Measurements from ENCODE around the gene EMC8.
A peak's percentile ranks its signal among the peaks of the same experiment; 100 is the strongest.
"Not testable (repeated sequence)": the region's sequence is repeated elsewhere in the genome, so short reads cannot be mapped to it uniquely, and the experiment has no call there.

Gene EMC8

DNA sequence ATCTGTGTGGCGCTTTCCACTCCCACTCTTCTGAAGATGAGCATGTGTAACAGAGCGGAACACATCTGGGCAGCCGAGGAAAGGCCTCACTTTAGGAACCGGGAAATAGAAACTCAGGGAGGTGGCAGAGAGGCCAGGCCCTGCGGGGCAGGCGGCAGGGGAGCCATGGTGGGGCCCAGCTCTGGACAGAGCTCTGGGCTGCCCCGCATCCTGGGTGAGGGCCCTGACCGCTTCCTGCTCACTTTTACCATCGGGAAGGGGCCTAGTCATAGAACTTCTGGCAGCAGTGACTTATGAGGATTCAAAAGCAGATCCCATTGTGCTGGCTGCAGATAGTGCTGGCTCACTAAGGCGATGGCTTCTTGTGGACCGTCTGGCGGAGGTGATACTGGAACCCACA is 22.8 kb upstream of the EMC8 start:
- H3K4me1 ChIP-seq (ENCODE audit: insufficient read depth, low read length) = no peaks in the 10 kb centered on the region
- no peak overlapping the region for H3K4me3 ChIP-seq (ENCODE audit: low read length)
- no peaks in the 10 kb centered on the region for H3K9me3 ChIP-seq (ENCODE audit: insufficient read depth, low read depth, low read length)
- H3K27ac ChIP-seq (ENCODE audit: low read length) = no peak overlapping the region
- no peak overlapping the region for H3K9ac ChIP-seq (ENCODE audit: low read depth, low read length)
- no peaks in the 10 kb centered on the region for H3K36me3 ChIP-seq (ENCODE audit: insufficient read depth, low read depth, low read length)
- H3K27me3 ChIP-seq (ENCODE audit: insufficient read depth, low read length) = peaks cover 21% of the 10 kb centered on the region

- no peaks in the 10 kb centered on the region for H3K36me3 ChIP-seq (ENCODE audit: insufficient read depth, low read depth, low read length)
- H3K9ac ChIP-seq (ENCODE audit: low read depth, low read length) = no peak overlapping the region
- H3K4me3 ChIP-seq (ENCODE audit: low read length) = no peak overlapping the region
- peaks cover 21% of the 10 kb centered on the region for H3K27me3 ChIP-seq (ENCODE audit: insufficient read depth, low read length)
- H3K4me1 ChIP-seq (ENCODE audit: insufficient read depth, low read length) = no peaks in the 10 kb centered on the region
- H3K27ac ChIP-seq (ENCODE audit: low read length) = no peak overlapping the region
- no peaks in the 10 kb centered on the region for H3K9me3 ChIP-seq (ENCODE audit: insufficient read depth, low read depth, low read length)
Measured at GRCh38 chr16:85821390-85822135, 22.2 kb upstream of the EMC8 start.

DNA sequence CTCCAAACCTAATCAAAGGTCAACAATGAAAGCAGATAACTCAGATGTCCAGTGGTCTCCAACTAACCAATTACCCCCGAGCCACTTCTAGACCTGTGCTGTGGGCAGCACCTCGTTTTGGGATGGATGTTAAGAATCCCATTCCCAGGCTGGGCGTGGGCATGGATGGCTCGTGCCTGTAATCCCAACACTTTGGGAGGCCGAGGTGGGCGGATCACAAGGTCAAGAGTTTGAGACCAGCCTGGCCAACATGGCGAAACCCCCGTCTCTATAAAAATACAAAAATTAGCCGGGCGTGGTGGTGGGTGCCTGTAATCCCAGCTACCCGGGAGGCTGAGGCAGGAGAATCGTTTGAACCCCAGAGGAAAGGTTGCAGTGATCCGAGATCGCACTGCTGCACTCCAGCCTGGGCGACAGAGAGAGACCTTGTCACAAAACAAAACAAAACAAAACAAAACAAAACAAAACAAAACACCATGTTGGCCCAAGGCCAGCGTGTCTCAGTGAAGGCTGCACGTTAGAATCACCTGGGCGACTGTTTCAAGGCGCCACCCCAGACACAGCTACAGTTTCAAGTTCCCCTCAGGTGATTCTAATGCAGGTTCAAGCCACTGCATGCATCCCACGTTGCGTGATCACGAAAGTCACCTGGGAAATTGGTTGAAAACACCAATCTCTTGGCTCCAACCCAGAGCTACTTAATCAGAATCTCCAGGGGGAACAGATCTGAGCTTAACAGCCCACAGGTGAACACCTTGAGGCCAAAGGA is 21.4 kb upstream of the EMC8 start:
- peaks cover 21% of the 10 kb centered on the region for H3K27me3 ChIP-seq (ENCODE audit: insufficient read depth, low read length)
- H3K4me1 ChIP-seq (ENCODE audit: insufficient read depth, low read length) = no peaks in the 10 kb centered on the region
- no peak overlapping the region for H3K27ac ChIP-seq (ENCODE audit: low read length)
- H3K9me3 ChIP-seq (ENCODE audit: insufficient read depth, low read depth, low read length) = no peaks in the 10 kb centered on the region
- H3K36me3 ChIP-seq (ENCODE audit: insufficient read depth, low read depth, low read length) = no peaks in the 10 kb centered on the region
- H3K4me3 ChIP-seq (ENCODE audit: low read length) = no peak overlapping the region
- no peak overlapping the region for H3K9ac ChIP-seq (ENCODE audit: low read depth, low read length)

GRCh38 chr16:85819771-85820170 is 20.4 kb upstream of the EMC8 start:
- Histone ChIP-seq H3K4me3 (ENCODE audit: low read length) (no peak overlapping the region), H3K4me1 (ENCODE audit: insufficient read depth, low read length) (no peaks in the 10 kb centered on the region), H3K27ac (ENCODE audit: low read length) (no peak overlapping the region), H3K9me3 (ENCODE audit: insufficient read depth, low read depth, low read length) (no peaks in the 10 kb centered on the region), H3K9ac (ENCODE audit: low read depth, low read length) (no peak overlapping the region), H3K27me3 (ENCODE audit: insufficient read depth, low read length) (peaks cover 21% of the 10 kb centered on the region), H3K36me3 (ENCODE audit: insufficient read depth, low read depth, low read length) (no peaks in the 10 kb centered on the region)

DNA sequence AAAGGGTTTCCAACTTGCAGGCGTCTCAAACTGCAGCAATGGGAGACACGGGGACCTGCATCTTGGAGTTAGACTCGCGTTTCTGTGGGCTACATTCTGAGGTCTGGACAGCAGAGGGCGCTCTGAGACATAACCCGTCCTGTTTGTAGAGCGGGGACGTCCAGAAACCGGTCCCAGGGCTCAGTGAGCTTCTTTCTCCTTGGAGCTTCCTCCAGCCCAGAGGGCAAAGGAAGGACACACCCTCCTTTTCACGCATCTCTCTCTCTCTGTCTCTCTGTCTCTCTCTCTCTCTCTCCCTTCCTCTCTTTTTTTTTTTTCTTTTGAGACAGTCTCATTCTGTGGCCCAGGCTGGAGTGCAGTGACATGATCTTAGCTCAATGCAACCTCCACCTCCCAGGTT is 19.9 kb upstream of the EMC8 start:
- no peaks in the 10 kb centered on the region for H3K9me3 ChIP-seq (ENCODE audit: insufficient read depth, low read depth, low read length)
- H3K9ac ChIP-seq (ENCODE audit: low read depth, low read length) = no peak overlapping the region
- H3K27ac ChIP-seq (ENCODE audit: low read length) = no peak overlapping the region
- no peaks in the 10 kb centered on the region for H3K36me3 ChIP-seq (ENCODE audit: insufficient read depth, low read depth, low read length)
- peaks cover 21% of the 10 kb centered on the region for H3K27me3 ChIP-seq (ENCODE audit: insufficient read depth, low read length)
- H3K4me1 ChIP-seq (ENCODE audit: insufficient read depth, low read length) = no peaks in the 10 kb centered on the region
- no peak overlapping the region for H3K4me3 ChIP-seq (ENCODE audit: low read length)

DNA sequence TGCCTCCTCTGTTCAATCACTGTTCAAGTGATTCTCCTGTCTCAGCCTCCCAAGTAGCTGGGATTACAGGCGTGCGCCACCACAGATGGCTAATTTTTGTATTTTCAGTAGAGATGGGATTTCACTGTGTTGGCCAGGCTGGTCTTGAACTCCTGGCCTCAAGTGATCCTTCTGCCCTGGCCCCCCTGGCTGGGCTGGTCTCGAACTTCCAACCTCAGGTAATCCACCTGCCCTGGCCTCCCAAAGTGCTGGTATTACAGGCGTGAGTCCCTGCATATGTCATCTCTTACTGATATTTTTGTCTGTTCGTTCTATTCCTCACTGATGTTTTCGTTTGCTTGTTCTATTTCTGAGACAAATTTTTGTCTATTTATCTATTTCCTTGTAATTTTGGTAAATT is 17.9 kb upstream of the EMC8 start:
- H3K27ac ChIP-seq (ENCODE audit: low read length); H3K9ac ChIP-seq (ENCODE audit: low read depth, low read length); H3K36me3 ChIP-seq (ENCODE audit: insufficient read depth, low read depth, low read length); H3K9me3 ChIP-seq (ENCODE audit: insufficient read depth, low read depth, low read length); H3K4me1 ChIP-seq (ENCODE audit: insufficient read depth, low read length); H3K4me3 ChIP-seq (ENCODE audit: low read length): not testable (repeated sequence)
- peaks cover 35% of the 10 kb centered on the region for H3K27me3 ChIP-seq (ENCODE audit: insufficient read depth, low read length)

DNA sequence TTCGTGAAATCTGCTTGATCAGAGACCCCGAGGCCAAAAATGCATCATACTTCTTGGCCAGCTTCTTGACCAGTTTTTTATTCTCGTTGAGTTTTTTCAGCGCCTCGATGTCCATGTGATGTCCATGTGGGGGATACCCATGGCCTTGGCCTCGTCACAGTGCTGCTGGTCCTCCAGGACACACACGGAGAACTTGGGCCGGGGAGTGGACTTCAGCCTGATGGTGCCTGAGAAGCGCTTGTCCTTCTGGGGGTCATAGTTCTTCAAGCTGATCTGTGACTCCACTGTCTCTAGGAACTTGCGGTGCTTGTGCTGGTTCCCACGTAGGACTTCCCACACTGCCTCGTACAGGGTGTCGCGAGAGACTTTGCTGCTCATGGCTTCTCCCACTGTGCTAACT is 16.8 kb upstream of the EMC8 start:
- Histone ChIP-seq H3K9ac (ENCODE audit: low read depth, low read length) (no peak overlapping the region), H3K27me3 (ENCODE audit: insufficient read depth, low read length) (peaks cover 41% of the 10 kb centered on the region), H3K4me1 (ENCODE audit: insufficient read depth, low read length) (no peaks in the 10 kb centered on the region), H3K4me3 (ENCODE audit: low read length) (no peak overlapping the region), H3K27ac (ENCODE audit: low read length) (no peak overlapping the region), H3K9me3 (ENCODE audit: insufficient read depth, low read depth, low read length) (no peaks in the 10 kb centered on the region), H3K36me3 (ENCODE audit: insufficient read depth, low read depth, low read length) (no peaks in the 10 kb centered on the region)

GRCh38 chr16:85812811-85813700 is 13.7 kb upstream of the EMC8 start:
- no peak overlapping the region for H3K4me3 ChIP-seq (ENCODE audit: low read length)
- H3K9ac ChIP-seq (ENCODE audit: low read depth, low read length) = no peak overlapping the region
- H3K27ac ChIP-seq (ENCODE audit: low read length) = no peak overlapping the region
- no peaks in the 10 kb centered on the region for H3K9me3 ChIP-seq (ENCODE audit: insufficient read depth, low read depth, low read length)
- H3K4me1 ChIP-seq (ENCODE audit: insufficient read depth, low read length) = no peaks in the 10 kb centered on the region
- peaks cover 22% of the 10 kb centered on the region for H3K27me3 ChIP-seq (ENCODE audit: insufficient read depth, low read length)
- no peaks in the 10 kb centered on the region for H3K36me3 ChIP-seq (ENCODE audit: insufficient read depth, low read depth, low read length)

DNA sequence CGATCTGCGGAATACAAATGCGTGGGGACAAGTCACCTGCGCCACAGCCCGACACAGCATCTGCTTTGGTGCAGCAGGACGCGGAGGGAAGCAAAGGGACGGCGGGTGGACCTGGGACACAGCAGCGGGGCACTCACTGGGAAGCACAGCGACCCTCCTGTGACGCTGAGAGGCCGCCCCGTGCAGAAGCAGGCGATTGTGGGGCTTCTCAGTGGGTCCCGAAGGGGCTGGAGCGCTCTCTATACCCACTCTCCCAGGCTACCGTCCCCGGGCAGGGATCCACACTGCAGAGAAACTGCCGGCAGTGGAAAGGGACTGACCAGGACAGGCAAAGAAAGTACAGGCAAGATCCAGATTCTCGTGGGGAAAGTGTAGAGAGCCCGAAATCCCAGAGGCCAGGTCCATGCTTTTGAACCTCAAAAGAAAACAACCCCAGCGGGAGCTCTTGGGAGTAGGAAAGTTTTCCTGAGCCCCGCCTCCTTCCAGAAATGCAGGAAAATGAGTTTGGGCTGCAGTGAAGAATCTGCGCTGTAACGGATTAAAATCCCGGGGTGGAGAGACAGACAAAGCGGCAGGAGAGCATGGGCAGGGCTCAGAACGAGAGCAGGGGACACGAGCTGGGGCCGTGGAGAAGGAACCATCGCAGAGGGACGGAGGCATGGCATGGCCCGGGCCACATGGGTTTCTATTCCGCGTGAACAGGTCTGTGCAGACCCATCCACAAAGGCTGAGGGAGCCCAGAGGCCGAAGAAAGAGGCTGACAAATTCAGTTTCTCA is 12.9 kb upstream of the EMC8 start:
- H3K4me3 ChIP-seq (ENCODE audit: low read length) = peak overlapping the region; percentile 22; the same call in 1 of the 2 replicates

DNA sequence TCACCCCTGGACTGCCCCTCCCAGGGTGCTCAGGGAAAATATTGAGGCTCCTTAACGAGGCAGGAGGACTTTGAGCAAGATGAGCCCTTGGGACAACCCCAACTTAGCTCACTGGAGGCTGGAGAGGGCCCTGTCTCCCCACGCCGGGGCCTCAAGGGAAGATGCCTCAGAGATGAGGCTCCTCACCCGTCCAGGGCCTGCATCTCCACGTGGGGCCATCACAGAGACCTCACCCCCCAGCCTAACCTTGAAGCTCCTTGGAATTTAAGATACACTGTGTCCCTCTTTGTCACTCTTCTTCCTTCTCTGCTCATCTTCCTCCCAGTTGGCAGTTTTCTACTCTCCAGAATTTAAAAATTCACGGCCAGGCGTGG is 11.4 kb upstream of the EMC8 start:
- Histone ChIP-seq H3K9me3 (ENCODE audit: insufficient read depth, low read depth, low read length) (no peaks in the 10 kb centered on the region), H3K36me3 (ENCODE audit: insufficient read depth, low read depth, low read length) (peaks cover 15% of the 10 kb centered on the region)

More for the DNA sequence above, 12.9 kb upstream of the EMC8 start:
- Histone ChIP-seq H3K9me3 (ENCODE audit: insufficient read depth, low read depth, low read length) (no peaks in the 10 kb centered on the region), H3K4me1 (ENCODE audit: insufficient read depth, low read length) (no peaks in the 10 kb centered on the region), H3K36me3 (ENCODE audit: insufficient read depth, low read depth, low read length) (peaks cover under 1% of the 10 kb centered on the region), H3K9ac (ENCODE audit: low read depth, low read length) (no peak overlapping the region), H3K27me3 (ENCODE audit: insufficient read depth, low read length) (peaks cover 22% of the 10 kb centered on the region), H3K27ac (ENCODE audit: low read length) (no peak overlapping the region)

GRCh38 chr16:85810097-85810741 is 10.9 kb upstream of the EMC8 start:
- no peaks in the 10 kb centered on the region for H3K9me3 ChIP-seq (ENCODE audit: insufficient read depth, low read depth, low read length)
- no peak overlapping the region for H3K4me3 ChIP-seq (ENCODE audit: low read length)
- peaks cover 21% of the 10 kb centered on the region for H3K36me3 ChIP-seq (ENCODE audit: insufficient read depth, low read depth, low read length)
- peaks cover 22% of the 10 kb centered on the region for H3K27me3 ChIP-seq (ENCODE audit: insufficient read depth, low read length)
- H3K27ac ChIP-seq (ENCODE audit: low read length) = no peak overlapping the region
- no peaks in the 10 kb centered on the region for H3K4me1 ChIP-seq (ENCODE audit: insufficient read depth, low read length)
- H3K9ac ChIP-seq (ENCODE audit: low read depth, low read length) = no peak overlapping the region

More for the DNA sequence above, 11.4 kb upstream of the EMC8 start:
- Histone ChIP-seq H3K9ac (ENCODE audit: low read depth, low read length) (no peak overlapping the region), H3K27me3 (ENCODE audit: insufficient read depth, low read length) (peaks cover 22% of the 10 kb centered on the region), H3K27ac (ENCODE audit: low read length) (no peak overlapping the region), H3K4me1 (ENCODE audit: insufficient read depth, low read length) (no peaks in the 10 kb centered on the region), H3K4me3 (ENCODE audit: low read length) (no peak overlapping the region)

Measured in iPS-20b (cell line).